HepG2 (cell line): ENCODE measurements around the gene PEX19. TPM values are rescaled to one million over a fixed set of nuclear protein-coding genes. Genes with fewer than 3 reads are reported as not detected.

Source experiments
- ADNP ChIP-seq: sonication (generic); formaldehyde crosslinking; IDR thresholded peaks from 2 replicates; pipeline ENCODE4 v1.4.0; 2020; ENCODE audit warnings: missing genetic modification reagents
- ARNT2 ChIP-seq: sonication (generic); formaldehyde crosslinking; IDR thresholded peaks from 2 replicates; pipeline ENCODE4 v1.8.0; 2022; ENCODE audit warnings: mild to moderate bottlenecking, low read depth, missing genetic modification reagents, moderate library complexity
- BRF2 ChIP-seq: sonication (generic); formaldehyde crosslinking; IDR thresholded peaks from 2 replicates; pipeline ENCODE4 v1.8.1; 2022; ENCODE audit warnings: mild to moderate bottlenecking, missing genetic modification reagents
- CBX5 ChIP-seq: sonication (generic); formaldehyde crosslinking; IDR thresholded peaks from 2 replicates; pipeline ENCODE4 v1.4.0; 2020; ENCODE audit warnings: missing genetic modification reagents, borderline replicate concordance
- ERF ChIP-seq: IDR thresholded peaks from 2 replicates; pipeline ENCODE4 v1.6.1; 2018; ENCODE audit warnings: missing biosample characterization, missing genetic modification reagents
- GABPB1 ChIP-seq: IDR thresholded peaks from 2 replicates; pipeline ENCODE4 v1.6.1; 2016; ENCODE audit warnings: mild to moderate bottlenecking, missing genetic modification reagents, moderate library complexity, missing compliant biosample characterization
- GATA4 ChIP-seq: sonication (generic); IDR thresholded peaks from 2 replicates; pipeline ENCODE4 v1.6.1; 2016; ENCODE audit warnings: antibody characterized with exemption, low read depth, borderline replicate concordance
- MED1 ChIP-seq: sonication (generic); formaldehyde crosslinking; IDR thresholded peaks from 2 replicates; pipeline ENCODE4 v1.4.0; 2020; ENCODE audit warnings: missing genetic modification reagents
- MIER3 ChIP-seq: IDR thresholded peaks from 2 replicates; pipeline ENCODE4 v1.6.1; 2016; ENCODE audit warnings: missing compliant biosample characterization, borderline replicate concordance
- POGZ ChIP-seq: sonication (generic); formaldehyde crosslinking; IDR thresholded peaks from 2 replicates; pipeline ENCODE4 v1.4.0; 2020; ENCODE audit warnings: mild to moderate bottlenecking, missing genetic modification reagents
- POLR2AphosphoS5 ChIP-seq: IDR thresholded peaks from 2 replicates; pipeline ENCODE4 v1.6.1; 2012; ENCODE audit warnings: low read depth, low read length
- RFXAP ChIP-seq: sonication (generic); formaldehyde crosslinking; IDR thresholded peaks from 2 replicates; pipeline ENCODE4 v1.4.0; 2020; ENCODE audit warnings: missing genetic modification reagents, borderline replicate concordance
- SNAPC2 ChIP-seq: sonication (generic); formaldehyde crosslinking; IDR thresholded peaks from 2 replicates; pipeline ENCODE4 v1.8.1; 2022; ENCODE audit warnings: mild to moderate bottlenecking, missing genetic modification reagents
- SP1 ChIP-seq, 2 experiments: fragments of 450-650 bp in 1 of 2; sonication (generic) in 1 of 2; formaldehyde crosslinking in 1 of 2; IDR thresholded peaks; 2 replicates each; pipeline versions ENCODE4 v1.4.0 to v1.6.1; 2016 to 2020; ENCODE audit warnings: missing genetic modification reagents in 1 of 2
- SRY ChIP-seq: sonication (generic); formaldehyde crosslinking; IDR thresholded peaks from 2 replicates; pipeline ENCODE4 v1.8.0; 2022; ENCODE audit warnings: mild to moderate bottlenecking, missing genetic modification reagents
- ZBTB10 ChIP-seq: sonication (generic); formaldehyde crosslinking; IDR thresholded peaks from 2 replicates; pipeline ENCODE4 v1.4.0; 2020; ENCODE audit warnings: missing genetic modification reagents, borderline replicate concordance
- ZKSCAN8 ChIP-seq: IDR thresholded peaks from 2 replicates; pipeline ENCODE4 v1.6.1; 2016; ENCODE audit warnings: borderline replicate concordance, missing genetic modification reagents, missing compliant biosample characterization
- ZNF317 ChIP-seq: sonication (generic); formaldehyde crosslinking; IDR thresholded peaks from 2 replicates; pipeline ENCODE4 v1.5.0; 2020; ENCODE audit warnings: mild to moderate bottlenecking, missing genetic modification reagents
- polyA plus RNA-seq, 8 experiments: library from polyadenylated mRNA; depleted of rRNA in 3 of 8; stranded (reverse) in 7 of 8; unstranded in 1 of 8; fragments of >200 nt; fragmentation: Illumina TruSeq in 4 of 8; extraction: Trizol in 4 of 8; gene quantifications; 2 replicates each; pipeline versions ENCODE4 v1.2.1 to v1.2.3, GENCODE V29; 2011 to 2016; ENCODE audit warnings: low read depth in 4 of 8, missing spikeins in 1 of 8, mixed read lengths in 1 of 8; ENCODE audit not compliant: insufficient read depth in 1 of 8
- total RNA-seq, 5 experiments: library from RNA; depleted of rRNA; stranded (reverse); fragments of >200 nt; fragmentation: Illumina TruSeq; extraction: Trizol; gene quantifications; 2 replicates each; pipeline ENCODE4 v1.2.3, GENCODE V29; 2016; ENCODE audit warnings: low read depth in 1 of 5
- TF ChIP-seq, protein P1 (sequence below), 2 experiments: sonication (generic) in 1 of 2; formaldehyde crosslinking in 1 of 2; IDR thresholded peaks; 2 replicates each; pipeline versions ENCODE4 v1.6.1 to v1.9.0; 2014 to 2022; ENCODE audit warnings: antibody characterized with exemption in 1 of 2, borderline replicate concordance in 1 of 2, inconsistent platforms in 1 of 2, low read depth in 1 of 2, missing genetic modification reagents in 1 of 2

The PEX19 gene
- total and polyA plus RNA-seq, 2 of the 13 experiments (the other 11 are each of a cell fraction or from before 2014, with no cell fraction given) = 47.0 to 51.8 TPM

DNA sequence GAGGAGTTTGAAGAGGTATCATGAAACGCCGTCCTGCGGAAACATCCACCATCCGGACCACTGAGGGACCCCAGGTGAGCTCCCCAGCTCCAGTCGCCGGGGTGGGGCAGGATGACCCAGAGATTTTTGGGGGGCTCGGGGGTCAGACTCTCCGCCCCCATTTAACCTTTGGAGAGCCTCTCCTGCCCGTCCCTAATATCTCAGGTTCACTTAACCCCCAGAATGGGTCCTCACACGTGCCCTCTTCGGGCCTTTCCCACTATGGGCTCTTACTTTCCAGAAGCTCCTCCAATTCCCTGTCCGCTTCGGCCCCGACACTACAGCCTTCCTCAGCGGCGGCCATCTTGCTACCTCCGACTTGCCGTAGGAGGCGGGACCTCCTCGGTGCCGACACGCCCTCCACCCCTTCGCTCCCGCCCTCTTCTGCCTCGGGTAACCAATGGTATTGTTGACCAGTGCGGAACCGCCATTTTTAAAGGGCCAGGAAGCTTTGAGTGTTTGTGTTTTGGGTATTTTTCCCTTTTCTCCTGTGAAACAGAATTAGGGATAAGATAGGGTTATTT is at the start of gene PEX19 (continued):
- TF ChIP-seq, protein P1, sequence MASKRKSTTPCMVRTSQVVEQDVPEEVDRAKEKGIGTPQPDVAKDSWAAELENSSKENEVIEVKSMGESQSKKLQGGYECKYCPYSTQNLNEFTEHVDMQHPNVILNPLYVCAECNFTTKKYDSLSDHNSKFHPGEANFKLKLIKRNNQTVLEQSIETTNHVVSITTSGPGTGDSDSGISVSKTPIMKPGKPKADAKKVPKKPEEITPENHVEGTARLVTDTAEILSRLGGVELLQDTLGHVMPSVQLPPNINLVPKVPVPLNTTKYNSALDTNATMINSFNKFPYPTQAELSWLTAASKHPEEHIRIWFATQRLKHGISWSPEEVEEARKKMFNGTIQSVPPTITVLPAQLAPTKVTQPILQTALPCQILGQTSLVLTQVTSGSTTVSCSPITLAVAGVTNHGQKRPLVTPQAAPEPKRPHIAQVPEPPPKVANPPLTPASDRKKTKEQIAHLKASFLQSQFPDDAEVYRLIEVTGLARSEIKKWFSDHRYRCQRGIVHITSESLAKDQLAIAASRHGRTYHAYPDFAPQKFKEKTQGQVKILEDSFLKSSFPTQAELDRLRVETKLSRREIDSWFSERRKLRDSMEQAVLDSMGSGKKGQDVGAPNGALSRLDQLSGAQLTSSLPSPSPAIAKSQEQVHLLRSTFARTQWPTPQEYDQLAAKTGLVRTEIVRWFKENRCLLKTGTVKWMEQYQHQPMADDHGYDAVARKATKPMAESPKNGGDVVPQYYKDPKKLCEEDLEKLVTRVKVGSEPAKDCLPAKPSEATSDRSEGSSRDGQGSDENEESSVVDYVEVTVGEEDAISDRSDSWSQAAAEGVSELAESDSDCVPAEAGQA (IDR thresholded peaks at IDR 0.05; ENCODE audit: low read depth) = 0 out of 2 replicates have a peak, but pooled peaks have one; percentile 59
- TF ChIP-seq, protein P1 (CRISPR knock-in tag; IDR thresholded peaks at IDR 0.05; ENCODE audit: borderline replicate concordance) = no peak
- no peak; the same call in 1 of the 2 replicates for TF ChIP-seq ZKSCAN8 (CRISPR knock-in tag)
- TF ChIP-seq SNAPC2 (CRISPR knock-in tag) = 0 out of 2 replicates have a peak, but pooled peaks have one; percentile 49
- no peak for TF ChIP-seq BRF2
- 0 out of 2 replicates have a peak, but pooled peaks have one; percentile 31 for TF ChIP-seq ZNF317 (CRISPR knock-in tag)
- TF ChIP-seq ADNP (CRISPR knock-in tag) = no peak
- TF ChIP-seq SRY (CRISPR knock-in tag) = 0 out of 2 replicates have a peak, but pooled peaks have one; percentile 37
- peak; percentile 89 for TF ChIP-seq POGZ (CRISPR knock-in tag)
- TF ChIP-seq ZBTB10 (CRISPR knock-in tag) = peak; percentile 91; the same call in 1 of the 2 replicates
- peak; percentile 78 for TF ChIP-seq ERF (CRISPR knock-in tag)
- 0 out of 2 replicates have a peak, but pooled peaks have one; percentile 73 for TF ChIP-seq ARNT2 (CRISPR knock-in tag)
- TF ChIP-seq GABPB1 (CRISPR knock-in tag) = peak; percentile 75
- TF ChIP-seq RFXAP = no peak
- peak; percentile 92 for TF ChIP-seq POLR2AphosphoS5
- TF ChIP-seq GATA4 = no peak
- TF ChIP-seq MIER3 (CRISPR knock-in tag) = peak; percentile 75; the same call in 1 of the 2 replicates
- peak; percentile 35; the same call in 1 of the 2 replicates for TF ChIP-seq CBX5 (CRISPR knock-in tag)
- TF ChIP-seq SP1 (IDR thresholded peaks at IDR 0.05) = no peak
- TF ChIP-seq SP1 (CRISPR knock-in tag; IDR thresholded peaks at IDR 0.05) = peak; percentile 98
- TF ChIP-seq MED1 (CRISPR knock-in tag) = peak; percentile 42; the same call in 1 of the 2 replicates
